Cardiac muscle cell (in vitro differentiated cells and primary cell): ENCODE results near the gene SPTSSA. TPM values are rescaled to one million over a fixed set of nuclear protein-coding genes. Genes with fewer than 3 reads are reported as not detected.

Source experiments
- DNase-seq, 2 donors: peaks; one replicate each; pipeline versions ENCODE4 v3.0.0 to v3.0.0-alpha.2; 2010 to 2017; ENCODE audit warnings: low read depth in 1 of 2, low spot score in 1 of 2
- H3K27ac ChIP-seq: fragments of 200-600 bp; sonication (generic); 2 replicates; pipeline ENCODE4 v1.5.1; 2016
- H3K27me3 ChIP-seq: fragments of 200-600 bp; sonication (generic); 2 replicates; pipeline ENCODE4 v1.6.0; 2016; ENCODE audit warnings: control low read depth
- H3K36me3 ChIP-seq: fragments of 200-600 bp; sonication (generic); 2 replicates; pipeline ENCODE4 v1.5.1; 2016; ENCODE audit warnings: control low read depth
- H3K4me1 ChIP-seq: fragments of 200-600 bp; sonication (generic); 2 replicates; pipeline ENCODE4 v1.8.1; 2017; ENCODE audit warnings: low read depth, mild to moderate bottlenecking, mixed run types
- H3K4me3 ChIP-seq: fragments of 200-600 bp; sonication (generic); 2 replicates; pipeline ENCODE4 v1.5.1; 2016; ENCODE audit warnings: mild to moderate bottlenecking
- H3K9me3 ChIP-seq: fragments of 200-600 bp; sonication (generic); 2 replicates; pipeline ENCODE4 v1.5.1; 2017; ENCODE audit warnings: low read depth, mild to moderate bottlenecking, control low read depth
- CTCF ChIP-seq: IDR thresholded peaks from 2 replicates; pipeline ENCODE4 v1.5.1; 2012; ENCODE audit warnings: low read depth, mild to moderate bottlenecking, low read length
- polyA plus RNA-seq: library from polyadenylated mRNA; unstranded; fragments of >200 nt; fragmentation: Nextera tagmentation; extraction: Ambion mirVana; gene quantifications from 2 replicates; pipeline ENCODE4 v1.2.1, GENCODE V29; 2016
- total RNA-seq: library from RNA; depleted of rRNA; stranded (reverse); fragments of >200 nt; gene quantifications from 2 replicates; pipeline ENCODE4 v1.2.3, GENCODE V29; 2016

SPTSSA gene
- total and polyA plus RNA-seq, 2 experiments from 2014 or later = 12.5 to 38.0 TPM

DNA sequence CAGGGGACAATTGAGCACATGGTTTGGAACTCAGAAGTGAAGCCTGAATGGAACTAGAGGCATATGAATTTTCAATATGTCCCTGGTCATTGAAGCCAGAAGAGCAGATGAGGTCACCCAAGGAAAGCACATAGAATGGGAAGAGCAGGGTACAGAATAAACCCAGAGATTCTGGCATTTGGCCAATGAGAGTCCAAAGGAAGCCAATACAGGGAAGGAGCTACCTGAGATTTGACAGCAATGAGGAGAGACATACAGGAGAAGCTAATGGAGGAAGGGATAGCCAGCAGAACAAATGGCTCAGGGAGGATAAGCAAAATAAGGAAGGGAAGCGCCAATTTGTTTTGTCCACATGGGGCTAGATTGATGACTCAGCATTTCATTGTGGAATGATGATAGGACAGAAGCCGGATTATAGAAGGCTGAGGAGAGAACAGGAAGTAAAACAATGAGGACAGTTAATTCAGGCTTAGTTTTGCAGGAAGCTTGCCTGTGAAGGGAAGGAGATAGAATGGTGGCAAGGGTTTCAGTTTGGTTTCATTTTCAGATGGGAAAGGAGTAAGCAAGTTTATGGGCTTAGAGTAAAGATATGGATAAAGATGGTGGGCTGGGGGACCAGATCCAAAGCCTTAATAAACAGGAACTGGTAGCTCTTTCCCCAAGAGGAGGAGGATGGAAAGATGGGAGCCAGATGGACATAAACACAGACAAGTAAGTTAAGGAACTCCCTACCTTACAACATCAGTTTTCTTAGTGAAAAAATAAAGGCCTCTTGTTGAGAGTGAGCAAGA, 3.2 kb upstream of the SPTSSA start:
- Histone ChIP-seq H3K4me1 (peaks cover 15% of the 10 kb centered on the region), H3K4me3 (no peak overlapping the region), H3K27ac (no peak overlapping the region), H3K36me3 (no peaks in the 10 kb centered on the region), H3K9me3 (no peaks in the 10 kb centered on the region), H3K27me3 (no peaks in the 10 kb centered on the region)
- DNase-seq = peak in 1 of 2 donors; percentile 78
- TF ChIP-seq CTCF = no peak

DNA sequence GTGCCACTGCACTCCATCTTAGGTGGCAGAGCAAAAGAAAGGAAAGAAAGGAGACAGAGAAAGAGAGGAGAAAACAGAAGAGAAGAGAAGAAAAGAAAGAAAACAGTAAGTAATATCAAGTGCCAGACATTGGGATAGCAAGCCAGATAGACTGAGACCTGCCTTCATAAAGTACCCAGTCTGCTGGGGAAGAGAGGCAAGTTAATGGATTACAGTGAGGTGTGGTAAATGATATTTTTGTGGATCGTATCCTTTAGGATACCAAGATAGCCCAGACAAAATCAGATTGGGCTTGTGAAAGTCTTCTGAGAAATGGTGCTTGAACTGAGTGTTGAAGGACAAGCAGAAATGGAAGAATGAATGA, 1.5 kb upstream of the SPTSSA start:
- Histone ChIP-seq H3K4me3 (no peak overlapping the region), H3K36me3 (no peaks in the 10 kb centered on the region), H3K27ac (peak overlapping the region; percentile 97), H3K4me1 (peaks cover 22% of the 10 kb centered on the region), H3K27me3 (no peaks in the 10 kb centered on the region), H3K9me3 (no peaks in the 10 kb centered on the region)
- TF ChIP-seq CTCF = no peak
- no peak for DNase-seq

DNA sequence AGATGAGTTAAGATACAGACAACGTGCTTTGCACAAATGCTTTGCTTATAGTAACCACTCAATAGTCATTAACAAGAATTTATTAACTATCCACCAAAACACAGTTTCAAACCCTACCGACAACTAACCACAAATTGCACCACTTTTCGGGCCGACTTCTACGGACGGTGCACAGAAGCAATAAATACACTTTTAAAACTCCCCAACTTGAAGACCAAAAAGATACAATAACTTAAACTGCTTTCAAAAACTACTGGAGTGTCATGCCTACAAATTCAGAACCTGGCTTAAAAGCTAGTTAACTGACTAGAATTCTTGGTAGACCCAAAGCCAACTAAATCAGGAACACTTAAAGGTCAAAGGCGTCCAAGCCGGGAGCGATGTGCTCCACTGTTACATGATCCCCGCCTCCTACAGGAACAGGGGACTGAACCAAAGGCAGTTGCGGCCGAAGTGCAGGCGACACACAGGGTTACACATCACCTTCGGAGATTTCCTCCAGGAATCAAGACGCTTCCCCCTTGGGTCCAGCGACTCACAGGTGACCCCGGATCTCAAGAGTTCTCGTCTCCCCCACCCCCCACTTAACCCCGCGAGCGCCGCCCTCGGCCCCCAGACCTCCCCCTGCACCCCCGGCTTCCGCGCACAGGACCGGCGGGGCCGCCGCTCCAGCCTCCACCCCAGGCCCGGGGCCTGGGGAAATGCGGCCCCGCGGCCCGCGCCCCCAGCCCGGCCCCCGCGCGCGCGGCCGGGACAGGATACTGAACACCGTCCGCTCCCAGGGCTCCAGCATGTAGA, 507 bp downstream of the SPTSSA start:
- no peaks in the 10 kb centered on the region for H3K9me3 ChIP-seq
- no peaks in the 10 kb centered on the region for H3K27me3 ChIP-seq
- peak overlapping the region; percentile 94 for H3K27ac ChIP-seq
- TF ChIP-seq CTCF = no peak
- H3K4me3 ChIP-seq = peak overlapping the region; percentile 73
- DNase-seq = peak; percentile 60 to 86
- no peaks in the 10 kb centered on the region for H3K36me3 ChIP-seq
- H3K4me1 ChIP-seq = peaks cover 15% of the 10 kb centered on the region

- TF ChIP-seq CTCF = no peak
- peak in 1 of 2 donors; percentile 60 for DNase-seq
- peak overlapping the region; percentile 94 for H3K27ac ChIP-seq
Measured at GRCh38 chr14:34460841-34461240, 1.2 kb downstream of the SPTSSA start.

DNA sequence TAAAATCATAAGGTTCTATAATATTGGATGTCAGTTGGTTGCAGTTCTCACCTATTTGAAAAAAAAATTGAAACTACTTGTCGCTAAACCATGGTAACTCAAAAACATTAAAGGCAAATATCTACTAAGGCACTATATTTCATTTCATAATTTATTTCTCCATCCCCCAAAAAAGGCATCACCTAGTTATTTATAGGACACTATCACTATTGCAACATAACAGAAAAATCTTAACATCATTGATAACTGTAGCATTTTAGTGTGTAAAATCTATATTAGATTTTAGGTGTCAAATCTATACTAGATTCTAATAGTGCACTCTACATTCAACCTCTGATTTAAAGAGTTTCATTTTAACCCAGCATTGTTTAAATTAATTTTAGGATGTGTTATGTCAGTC, 1.7 kb downstream of the SPTSSA start:
- no peak for DNase-seq
- Histone ChIP-seq H3K9me3 (no peaks in the 10 kb centered on the region), H3K36me3 (peaks cover 12% of the 10 kb centered on the region), H3K4me1 (peaks cover 15% of the 10 kb centered on the region), H3K27ac (peak overlapping the region; percentile 94), H3K27me3 (no peaks in the 10 kb centered on the region), H3K4me3 (peak overlapping the region; percentile 73)
- no peak for TF ChIP-seq CTCF

More at GRCh38 chr14:34460841-34461240, 1.2 kb downstream of the SPTSSA start:
- Histone ChIP-seq H3K9me3 (no peaks in the 10 kb centered on the region), H3K36me3 (peaks cover 7% of the 10 kb centered on the region), H3K4me3 (peak overlapping the region; percentile 73), H3K4me1 (peaks cover 15% of the 10 kb centered on the region), H3K27me3 (no peaks in the 10 kb centered on the region)
